Measurements from ENCODE around the gene TAOK3. TPM values are rescaled to one million over a fixed set of nuclear protein-coding genes. Genes with fewer than 3 reads are reported as not detected.
"Not testable (repeated sequence)": the region's sequence is repeated elsewhere in the genome, so short reads cannot be mapped to it uniquely, and the experiment has no call there.

The TAOK3 gene
- total RNA-seq, 1 donor from 2014 or later, result 13.5 TPM

DNA sequence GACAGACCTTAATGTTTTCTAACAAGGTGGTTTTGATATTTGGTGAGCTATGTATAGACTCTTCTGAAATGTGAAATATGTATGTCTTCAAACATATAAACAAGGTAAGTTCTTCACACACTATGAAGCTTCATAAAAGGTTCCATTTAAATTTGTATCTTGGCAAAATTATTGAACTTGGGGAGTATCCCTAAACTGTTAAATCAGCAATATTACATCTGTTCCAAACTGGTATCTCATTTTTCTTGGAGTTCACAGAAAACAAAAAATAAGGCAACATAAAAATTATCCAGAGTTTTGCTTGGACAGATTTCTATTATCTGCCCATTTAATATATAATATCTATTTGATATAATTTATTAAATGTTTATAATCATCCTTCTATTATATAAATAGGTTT lies 62.4 kb downstream of the TAOK3 start:
- no peak for DNase-seq (ENCODE audit: low read depth)
- TF ChIP-seq, protein P1, sequence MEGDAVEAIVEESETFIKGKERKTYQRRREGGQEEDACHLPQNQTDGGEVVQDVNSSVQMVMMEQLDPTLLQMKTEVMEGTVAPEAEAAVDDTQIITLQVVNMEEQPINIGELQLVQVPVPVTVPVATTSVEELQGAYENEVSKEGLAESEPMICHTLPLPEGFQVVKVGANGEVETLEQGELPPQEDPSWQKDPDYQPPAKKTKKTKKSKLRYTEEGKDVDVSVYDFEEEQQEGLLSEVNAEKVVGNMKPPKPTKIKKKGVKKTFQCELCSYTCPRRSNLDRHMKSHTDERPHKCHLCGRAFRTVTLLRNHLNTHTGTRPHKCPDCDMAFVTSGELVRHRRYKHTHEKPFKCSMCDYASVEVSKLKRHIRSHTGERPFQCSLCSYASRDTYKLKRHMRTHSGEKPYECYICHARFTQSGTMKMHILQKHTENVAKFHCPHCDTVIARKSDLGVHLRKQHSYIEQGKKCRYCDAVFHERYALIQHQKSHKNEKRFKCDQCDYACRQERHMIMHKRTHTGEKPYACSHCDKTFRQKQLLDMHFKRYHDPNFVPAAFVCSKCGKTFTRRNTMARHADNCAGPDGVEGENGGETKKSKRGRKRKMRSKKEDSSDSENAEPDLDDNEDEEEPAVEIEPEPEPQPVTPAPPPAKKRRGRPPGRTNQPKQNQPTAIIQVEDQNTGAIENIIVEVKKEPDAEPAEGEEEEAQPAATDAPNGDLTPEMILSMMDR (IDR thresholded peaks at IDR 0.05; ENCODE audit: insufficient read depth, low read length, poor library complexity, severe bottlenecking), result no peak
- Histone ChIP-seq H3K27me3 (ENCODE audit: control insufficient read depth, insufficient read depth, low read length) (no peaks in the 10 kb centered on the region), H3K4me3 (ENCODE audit: low read depth, low read length) (no peak overlapping the region), H3K36me3 (ENCODE audit: control insufficient read depth, insufficient read depth, low read length) (no peaks in the 10 kb centered on the region)

DNA sequence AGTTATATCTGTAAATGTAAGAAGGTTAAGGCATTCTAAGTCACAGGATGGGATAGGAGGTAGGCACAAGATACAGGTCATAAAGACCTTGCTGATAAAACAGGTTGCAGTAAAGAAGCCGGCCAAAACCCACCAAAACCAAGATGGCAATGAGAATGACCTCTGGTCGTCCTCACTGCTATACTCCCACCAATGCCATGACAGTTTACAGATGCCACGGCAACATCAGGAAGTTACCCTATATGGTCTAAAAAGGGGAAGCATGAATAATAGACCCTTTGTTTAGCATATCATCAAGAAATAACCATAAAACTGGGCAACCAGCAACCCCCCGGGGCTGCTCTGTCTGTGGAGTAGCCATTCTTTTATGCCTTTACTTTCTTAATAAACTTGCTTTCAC lies 64.7 kb downstream of the TAOK3 start:
- not testable (repeated sequence) for H3K36me3 ChIP-seq (ENCODE audit: control insufficient read depth, insufficient read depth, low read length); H3K27me3 ChIP-seq (ENCODE audit: control insufficient read depth, insufficient read depth, low read length); H3K4me3 ChIP-seq (ENCODE audit: low read depth, low read length)
- DNase-seq (ENCODE audit: low read depth), result peak; percentile 19

GRCh38 chr12:118307069-118307954 lies 65.4 kb downstream of the TAOK3 start:
- peak; percentile 79 for DNase-seq (ENCODE audit: low read depth)
- Histone ChIP-seq H3K4me3 (ENCODE audit: low read depth, low read length) (peak overlapping the region; percentile 2), H3K36me3 (ENCODE audit: control insufficient read depth, insufficient read depth, low read length) (no peaks in the 10 kb centered on the region), H3K27me3 (ENCODE audit: control insufficient read depth, insufficient read depth, low read length) (no peaks in the 10 kb centered on the region)
- TF ChIP-seq, protein P1 (IDR thresholded peaks at IDR 0.05; ENCODE audit: insufficient read depth, low read length, poor library complexity, severe bottlenecking), result no peak

GRCh38 chr12:118304093-118304492 lies 68.6 kb downstream of the TAOK3 start:
- Histone ChIP-seq H3K36me3 (ENCODE audit: control insufficient read depth, insufficient read depth, low read length) (no peaks in the 10 kb centered on the region), H3K27me3 (ENCODE audit: control insufficient read depth, insufficient read depth, low read length) (no peaks in the 10 kb centered on the region), H3K4me3 (ENCODE audit: low read depth, low read length) (no peak overlapping the region)
- TF ChIP-seq, protein P1 (IDR thresholded peaks at IDR 0.05; ENCODE audit: insufficient read depth, low read length, poor library complexity, severe bottlenecking), result no peak
- no peak for DNase-seq (ENCODE audit: low read depth)

- Histone ChIP-seq H3K36me3 (ENCODE audit: control insufficient read depth, insufficient read depth, low read length) (no peaks in the 10 kb centered on the region), H3K27me3 (ENCODE audit: control insufficient read depth, insufficient read depth, low read length) (no peaks in the 10 kb centered on the region), H3K4me3 (ENCODE audit: low read depth, low read length) (no peak overlapping the region)
- TF ChIP-seq, protein P1 (IDR thresholded peaks at IDR 0.05; ENCODE audit: insufficient read depth, low read length, poor library complexity, severe bottlenecking), result no peak
- DNase-seq (ENCODE audit: low read depth), result peak; percentile 12
These were observed 70.7 kb downstream of the TAOK3 start for GRCh38 chr12:118302053-118302452.

- no peaks in the 10 kb centered on the region for H3K36me3 ChIP-seq (ENCODE audit: control insufficient read depth, insufficient read depth, low read length)
- H3K27me3 ChIP-seq (ENCODE audit: control insufficient read depth, insufficient read depth, low read length), result no peaks in the 10 kb centered on the region
- TF ChIP-seq, protein P1 (IDR thresholded peaks at IDR 0.05; ENCODE audit: insufficient read depth, low read length, poor library complexity, severe bottlenecking), result no peak
- no peak for DNase-seq (ENCODE audit: low read depth)
- H3K4me3 ChIP-seq (ENCODE audit: low read depth, low read length), result no peak overlapping the region
These were observed 72.8 kb downstream of the TAOK3 start for GRCh38 chr12:118299791-118300460.

Measured in kidney epithelial cell (primary cell).